IMR-90 (cell line): ENCODE results near the gene PPM1M. TPM values are rescaled to one million over a fixed set of nuclear protein-coding genes. Genes with fewer than 3 reads are reported as not detected.

Source experiments
- ATAC-seq: fragments of 200-7000 bp; cut with Tn5 transposase; 2 replicates; pipeline ENCODE4 v1.9.1; 2020; ENCODE audit warnings: low read depth, mild to moderate bottlenecking, moderate library complexity
- BruUV-seq: library from RNA; stranded (reverse); fragments of 400-500 nt; replicated peaks from 2 replicates; lab custom pipeline; 2021; lab: Mats Ljungman, UMichigan
- CTCF ChIA-PET: fragments of 300-600 bp; formaldehyde crosslinking; extraction: SDS; loops from one replicate; lab custom pipeline; 2021; ENCODE audit warnings: antibody characterized with exemption; lab: Yijun Ruan, JAX
- POLR2A ChIA-PET: fragments of 300-600 bp; sonication (Branson Sonifier 250); formaldehyde crosslinking; loops from one replicate; lab custom pipeline; 2022; ENCODE audit warnings: antibody characterized with exemption; ENCODE audit not compliant: unreplicated experiment; lab: Charles Lee
- DNase-seq: peaks from one replicate; pipeline ENCODE4 v3.0.0; 2013
- H2AFZ ChIP-seq: replicated peaks from 2 replicates; pipeline ENCODE3; 2013; ENCODE audit warnings: low read length, mild to moderate bottlenecking; ENCODE audit not compliant: poor library complexity
- H2AK5ac ChIP-seq: 2 replicates; pipeline ENCODE4 v1.6.1; 2013; ENCODE audit warnings: low read depth, low read length, inconsistent platforms
- H2AK9ac ChIP-seq: replicated peaks from 2 replicates; pipeline ENCODE3; 2013; ENCODE audit warnings: mild to moderate bottlenecking, low read depth, low read length, moderate library complexity; ENCODE audit not compliant: poor library complexity
- H2BK120ac ChIP-seq: 2 replicates; pipeline ENCODE4 v1.6.1; 2013; ENCODE audit warnings: low read depth, low read length, inconsistent platforms
- H2BK15ac ChIP-seq: 3 replicates; pipeline ENCODE4 v1.6.1; 2013; ENCODE audit warnings: low read depth, low read length, inconsistent platforms
- H2BK20ac ChIP-seq: 2 replicates; pipeline ENCODE4 v1.6.1; 2013; ENCODE audit warnings: low read depth, mild to moderate bottlenecking, inconsistent platforms, low read length, moderate library complexity
- H2BK5ac ChIP-seq: 2 replicates; pipeline ENCODE4 v1.6.1; 2013; ENCODE audit warnings: mild to moderate bottlenecking, low read depth, low read length, inconsistent platforms; ENCODE audit not compliant: poor library complexity, severe bottlenecking
- H3K14ac ChIP-seq: replicated peaks from 2 replicates; pipeline ENCODE4 v1.6.1; 2013; ENCODE audit warnings: low read depth, low read length, inconsistent platforms
- H3K18ac ChIP-seq: 2 replicates; pipeline ENCODE4 v1.6.1; 2013; ENCODE audit warnings: low read depth, low read length, control low read depth
- H3K23ac ChIP-seq: 2 replicates; pipeline ENCODE4 v1.6.1; 2013; ENCODE audit warnings: low read depth, low read length, inconsistent platforms
- H3K27ac ChIP-seq: 2 replicates; pipeline ENCODE4 v1.5.1; 2013; ENCODE audit warnings: mild to moderate bottlenecking, control low read depth, low read length; ENCODE audit not compliant: insufficient read depth
- H3K27me3 ChIP-seq: 2 replicates; pipeline ENCODE4 v1.6.1; 2013; ENCODE audit warnings: low read length; ENCODE audit not compliant: control insufficient read depth, insufficient read depth
- H3K36me3 ChIP-seq: 2 replicates; pipeline ENCODE4 v1.6.1; 2013; ENCODE audit warnings: low read length, mixed read lengths; ENCODE audit not compliant: control insufficient read depth, insufficient read depth
- H3K4ac ChIP-seq: 2 replicates; pipeline ENCODE4 v1.6.1; 2013; ENCODE audit warnings: low read depth, low read length, inconsistent platforms
- H3K4me1 ChIP-seq: 2 replicates; pipeline ENCODE4 v1.6.1; 2013; ENCODE audit warnings: low read length, mixed read lengths; ENCODE audit not compliant: control insufficient read depth, insufficient read depth
- H3K4me2 ChIP-seq: 2 replicates; pipeline ENCODE4 v1.6.1; 2013; ENCODE audit warnings: low read depth, mild to moderate bottlenecking, control low read depth, low read length, moderate library complexity
- H3K4me3 ChIP-seq: 2 replicates; pipeline ENCODE4 v1.5.1; 2013; ENCODE audit warnings: low read depth, mild to moderate bottlenecking, control low read depth, low read length, moderate library complexity; ENCODE audit not compliant: insufficient read depth
- H3K56ac ChIP-seq: 2 replicates; pipeline ENCODE4 v1.6.1; 2013; ENCODE audit warnings: low read length, inconsistent platforms; ENCODE audit not compliant: insufficient read depth; ENCODE audit errors: extremely low read depth
- H3K79me1 ChIP-seq, 2 experiments: 2 replicates each; pipeline ENCODE4 v1.6.1; 2013; ENCODE audit warnings: low read length in 2 of 2, inconsistent platforms in 1 of 2, low read depth in 1 of 2
- H3K9ac ChIP-seq: 2 replicates; pipeline ENCODE4 v1.6.1; 2013; ENCODE audit warnings: low read depth, low read length, control low read depth
- H3K9me1 ChIP-seq: 2 replicates; pipeline ENCODE4 v1.6.1; 2013; ENCODE audit warnings: low read length, inconsistent platforms; ENCODE audit not compliant: insufficient read depth
- H3K9me3 ChIP-seq: 2 replicates; pipeline ENCODE4 v1.6.1; 2013; ENCODE audit warnings: low read length; ENCODE audit not compliant: control insufficient read depth, insufficient read depth
- H4K20me1 ChIP-seq: 2 replicates; pipeline ENCODE4 v1.6.1; 2013; ENCODE audit warnings: low read length, inconsistent platforms; ENCODE audit not compliant: insufficient read depth
- H4K5ac ChIP-seq: 2 replicates; pipeline ENCODE4 v1.6.1; 2013; ENCODE audit warnings: mild to moderate bottlenecking, low read depth, low read length, control low read depth
- H4K8ac ChIP-seq, 2 experiments: 2 replicates each; pipeline ENCODE4 v1.6.1; 2013; ENCODE audit warnings: low read depth in 2 of 2, low read length in 2 of 2, control low read depth in 1 of 2, inconsistent platforms in 1 of 2
- H4K91ac ChIP-seq: 2 replicates; pipeline ENCODE4 v1.6.1; 2013; ENCODE audit warnings: low read depth, low read length, inconsistent platforms; ENCODE audit not compliant: insufficient read depth
- CTCF ChIP-seq: conservative IDR thresholded peaks from 2 replicates; pipeline ENCODE4 v1.5.1; 2012; ENCODE audit warnings: mild to moderate bottlenecking, low read depth, low read length, improper control_type of control experiment
- MAFK ChIP-seq: IDR thresholded peaks from 2 replicates; pipeline ENCODE4 v1.6.1; 2012; ENCODE audit warnings: low read depth, low read length, improper control_type of control experiment
- MAZ ChIP-seq: IDR thresholded peaks from 2 replicates; pipeline ENCODE4 v1.6.1; 2012; ENCODE audit warnings: low read depth, mild to moderate bottlenecking, low read length, improper control_type of control experiment, moderate library complexity, borderline replicate concordance
- POLR2A ChIP-seq: IDR thresholded peaks from 2 replicates; pipeline ENCODE4 v1.6.1; 2012; ENCODE audit warnings: mild to moderate bottlenecking, low read depth, low read length
- RAD21 ChIP-seq: IDR thresholded peaks from 2 replicates; pipeline ENCODE4 v1.6.1; 2012; ENCODE audit warnings: low read length, improper control_type of control experiment
- SMC3 ChIP-seq: fragments of 150-350 bp; IDR thresholded peaks from 2 replicates; pipeline ENCODE4 v1.6.1; 2016; ENCODE audit warnings: low read depth, mild to moderate bottlenecking, antibody characterized with exemption, low read length, moderate library complexity
- WGBS, 2 experiments: methylation state at CpG; one replicate each; pipeline versions ENCODE4 v1.1.5 to v1.1.7; 2013; ENCODE audit warnings: missing lambda C conversion rate in 2 of 2; ENCODE audit not compliant: insufficient read length in 1 of 2; ENCODE audit errors: extremely low coverage in 2 of 2; 5-methylcytosine and 5-hydroxymethylcytosine counted together
- dilution Hi-C: fragments of 300-500 bp; cut with HindIII; formaldehyde crosslinking; loops from one replicate; pipeline ENCODE4 v1.14.3; 2018; ENCODE audit warnings: low sequenced_read_pairs; ENCODE audit not compliant: unreplicated experiment
- in situ Hi-C: fragments of 300-500 bp; cut with MboI; formaldehyde crosslinking; loops from 3 replicates; pipeline ENCODE4 v1.14.3; 2019; ENCODE audit warnings: low sequenced_read_pairs, inconsistent platforms, mixed read lengths
- intact Hi-C: fragments of 100-400 bp; cut with micrococcal nuclease; formaldehyde crosslinking; loops from 2 replicates; pipeline ENCODE4 v1.10.0; 2022
- polyA plus RNA-seq, 3 experiments: library from polyadenylated mRNA; depleted of rRNA; stranded (reverse); fragments of >200 nt; gene quantifications; 2 replicates each; pipeline ENCODE4 v1.2.3, GENCODE V29; 2012; ENCODE audit warnings: low replicate concordance in 1 of 3
- total RNA-seq: library from RNA; depleted of rRNA; stranded (reverse); fragments of >200 nt; gene quantifications from 2 replicates; pipeline ENCODE4 v1.2.3, GENCODE V29; 2012

Gene PPM1M
- total and polyA plus RNA-seq, 2 of the 4 experiments (the other 2 are of a cell fraction): 12.2 to 18.1 TPM

GRCh38 chr3:52278510-52279069, 33.0 kb downstream of the PPM1M start, which contains the start of gene WDR82:
WDR82 (minus strand) TSS chr3:52278649; CDS start chr3:52278361, 288 bp downstream.
- H2BK5ac ChIP-seq: peak within 1 kb of the TSS; percentile 100
- ATAC-seq: peak; percentile 95
- H3K4me2 ChIP-seq: peak within 1 kb of the TSS; percentile 88
- peaks cover 4% of the 10 kb centered on the region; the same call in 1 of the 2 replicates for H3K36me3 ChIP-seq
- intact Hi-C loops: loop anchor here (5.0 kb wide), 1 partner anchor 41 kb away; the partner anchor contains the start of gene TWF2
- H4K20me1 ChIP-seq: peaks cover 41% of the 10 kb centered on the region
- peak within 1 kb of the TSS; percentile 100 for H3K9ac ChIP-seq
- peak; percentile 58 for TF ChIP-seq CTCF
- peak; percentile 70; the same call in 1 of the 2 replicates for TF ChIP-seq MAZ
- TF ChIP-seq MAFK: no peak
- peak; percentile 32 for TF ChIP-seq RAD21
- TF ChIP-seq SMC3: 0 out of 2 replicates have a peak, but pooled peaks have one; percentile 11
- TF ChIP-seq POLR2A: peak; percentile 98
- H3K56ac ChIP-seq: peak within 1 kb of the TSS; percentile 92
- BruUV-seq: no TSS peak
- H2AK9ac ChIP-seq: peak within 1 kb of the TSS; percentile 98
- H2AFZ ChIP-seq: peak within 1 kb of the TSS; percentile 98
- peak within 1 kb of the TSS; percentile 100 for H3K14ac ChIP-seq
- H2BK120ac ChIP-seq: peak within 1 kb of the TSS; percentile 92
- in situ Hi-C loops: no loop called here
- H3K18ac ChIP-seq: peak within 1 kb of the TSS; percentile 97
- peak within 1 kb of the TSS; percentile 99 for H2AK5ac ChIP-seq
- H3K4me3 ChIP-seq: peak within 1 kb of the TSS; percentile 97
- WGBS, 2 experiments: 1% methylated on average over 18 of the region's 58 CpGs; no CpG with 5 or more reads in 1 of the 2 experiments
- peaks cover 6 to 18% of the 10 kb centered on the region in 2 experiments; a peak in 3 of 4 replicates for H3K79me1 ChIP-seq
- peak within 1 kb of the TSS; percentile 100 for H3K27ac ChIP-seq
- H2BK20ac ChIP-seq: peak within 1 kb of the TSS; percentile 18; the same call in 1 of the 2 replicates
- peak; percentile 89 for DNase-seq
- H2BK15ac ChIP-seq: no peak within 1 kb of the TSS; the same call in 2 of the 3 replicates
- POLR2A ChIA-PET: interaction anchor here (0.6 to 0.7 kb wide), 2 partner anchors 30 to 500 kb away, joined by 4 to 8 read pairs; no protein-coding TSS in a partner anchor
- H4K91ac ChIP-seq: peak within 1 kb of the TSS; percentile 97
- peak within 1 kb of the TSS; percentile 100 for H3K23ac ChIP-seq
- H4K5ac ChIP-seq: peak within 1 kb of the TSS; percentile 98
- peak within 1 kb of the TSS; percentile 99 for H3K4ac ChIP-seq
- peak within 1 kb of the TSS; percentile 87 to 99 for H4K8ac ChIP-seq
- no peaks in the 10 kb centered on the region for H3K27me3 ChIP-seq
- H3K4me1 ChIP-seq: peaks cover 14% of the 10 kb centered on the region
- dilution Hi-C loops: no loop called here
- peaks cover 16% of the 10 kb centered on the region; the same call in 1 of the 2 replicates for H3K9me1 ChIP-seq
- CTCF ChIA-PET: interaction anchor here (0.6 to 1.4 kb wide), 3 partner anchors 17 to 242 kb away, joined by 3 to 6 read pairs (median 3); no protein-coding TSS in a partner anchor
- no peaks in the 10 kb centered on the region for H3K9me3 ChIP-seq
